ENCODE data around the gene MTAP. TPM values are rescaled to one million over a fixed set of nuclear protein-coding genes. Genes with fewer than 3 reads are reported as not detected.

MTAP gene
- total RNA-seq, 4 donors from 2014 or later: 13.3 to 40.3 (median 27.3) TPM

- H3K27me3 ChIP-seq: peaks cover 5 to 79% of the 10 kb centered on the region in 2 donors
- no peak overlapping the region for H3K27ac ChIP-seq
- no peak overlapping the region for H3K4me3 ChIP-seq
- peaks cover 0 to 8% (median 0%) of the 10 kb centered on the region in 4 donors for H3K9me3 ChIP-seq
- peaks cover 0 to 19% (median 9%) of the 10 kb centered on the region in 4 donors for H3K4me1 ChIP-seq
- no peaks in the 10 kb centered on the region for H3K36me3 ChIP-seq
- TF ChIP-seq CTCF (IDR thresholded peaks at IDR 0.05) (no peak), POLR2A (IDR thresholded peaks at IDR 0.05) (no peak)
- DNase-seq: no peak
These were observed 168.6 kb downstream of the MTAP start for GRCh38 chr9:21970800-21971640.

- DNase-seq: no peak
- peaks cover 5 to 83% of the 10 kb centered on the region in 2 donors for H3K27me3 ChIP-seq
- no peak overlapping the region for H3K27ac ChIP-seq
- H3K36me3 ChIP-seq: no peaks in the 10 kb centered on the region
- peaks cover 0 to 8% (median 0%) of the 10 kb centered on the region in 4 donors for H3K9me3 ChIP-seq
- TF ChIP-seq CTCF (IDR thresholded peaks at IDR 0.05) (no peak), POLR2A (IDR thresholded peaks at IDR 0.05) (no peak)
- H3K4me3 ChIP-seq: no peak overlapping the region
- H3K4me1 ChIP-seq: peaks cover 0 to 19% (median 9%) of the 10 kb centered on the region in 4 donors
These were observed 169.9 kb downstream of the MTAP start for GRCh38 chr9:21972361-21972760.

GRCh38 chr9:21974343-21974721 is 171.9 kb downstream of the MTAP start:
- Histone ChIP-seq H3K4me1 (peaks cover 0 to 19% (median 9%) of the 10 kb centered on the region in 4 donors), H3K36me3 (no peaks in the 10 kb centered on the region), H3K27ac (no peak overlapping the region), H3K27me3 (peaks cover 5 to 69% of the 10 kb centered on the region in 2 donors), H3K4me3 (peak overlapping the region; percentile 16 to 57 (median 50)), H3K9me3 (peaks cover 0 to 8% (median 0%) of the 10 kb centered on the region in 4 donors)
- DNase-seq: no peak
- TF ChIP-seq CTCF (IDR thresholded peaks at IDR 0.05) (no peak), POLR2A (IDR thresholded peaks at IDR 0.05) (no peak)

- H3K27me3 ChIP-seq: peaks cover 5 to 67% of the 10 kb centered on the region in 2 donors
- peak overlapping the region; percentile 16 to 57 (median 50) for H3K4me3 ChIP-seq
- H3K36me3 ChIP-seq: no peaks in the 10 kb centered on the region
- no peak overlapping the region for H3K27ac ChIP-seq
- peak in 2 of 3 donors; percentile 46 to 62 for DNase-seq
- TF ChIP-seq POLR2A (IDR thresholded peaks at IDR 0.05) (no peak), CTCF (IDR thresholded peaks at IDR 0.05) (no peak)
- peaks cover 0 to 8% (median 0%) of the 10 kb centered on the region in 4 donors for H3K9me3 ChIP-seq
- peaks cover 0 to 19% (median 9%) of the 10 kb centered on the region in 4 donors for H3K4me1 ChIP-seq
These were observed 172.4 kb downstream of the MTAP start for GRCh38 chr9:21974722-21975409.

GRCh38 chr9:21976334-21976875 is 174.0 kb downstream of the MTAP start:
- DNase-seq: no peak
- Histone ChIP-seq H3K36me3 (no peaks in the 10 kb centered on the region), H3K27me3 (peaks cover 5 to 54% of the 10 kb centered on the region in 2 donors), H3K4me1 (peaks cover 0 to 19% (median 9%) of the 10 kb centered on the region in 4 donors), H3K27ac (no peak overlapping the region), H3K4me3 (no peak overlapping the region), H3K9me3 (no peaks in the 10 kb centered on the region)
- TF ChIP-seq POLR2A (IDR thresholded peaks at IDR 0.05): no peak
- no peak for TF ChIP-seq CTCF (IDR thresholded peaks at IDR 0.05)
